Thoracic aorta (tissue), 2 donors: ENCODE data around the gene TMEM106C. TPM values are rescaled to one million over a fixed set of nuclear protein-coding genes. Genes with fewer than 3 reads are reported as not detected.

Source experiments
- ATAC-seq: fragments of 150-250 bp; one replicate; pipeline ENCODE4 v1.8.0; 2017; ENCODE audit warnings: low read depth; ENCODE audit not compliant: insufficient number of reproducible peaks, low FRiP score
- DNase-seq: peaks from one replicate; pipeline ENCODE4 v3.0.0-alpha.2; 2020; ENCODE audit warnings: low spot score
- H3K27ac ChIP-seq, 2 donors: fragments of 200-600 bp; sonication (generic); 1 replicate in 1 of 2; 2 replicates in 1 of 2; pipeline ENCODE4 v1.5.1; 2016; ENCODE audit warnings: mild to moderate bottlenecking in 2 of 2, moderate library complexity in 2 of 2
- H3K27me3 ChIP-seq: fragments of 200-600 bp; sonication (generic); replicated peaks from 2 replicates; pipeline ENCODE4 v1.6.0; 2016; ENCODE audit warnings: mild to moderate bottlenecking; ENCODE audit not compliant: insufficient read depth
- H3K36me3 ChIP-seq: fragments of 200-600 bp; sonication (generic); one replicate; pipeline ENCODE4 v1.5.1; 2016
- H3K4me1 ChIP-seq, 2 donors: fragments of 200-600 bp; sonication (generic); 1 replicate in 1 of 2; 2 replicates in 1 of 2; pipeline versions ENCODE4 v1.5.1 to v1.6.0; 2016; ENCODE audit warnings: low read depth in 2 of 2, mild to moderate bottlenecking in 1 of 2; ENCODE audit not compliant: control insufficient read depth in 1 of 2
- H3K4me3 ChIP-seq: fragments of 200-600 bp; sonication (generic); 2 replicates; pipeline ENCODE4 v1.5.1; 2016; ENCODE audit warnings: mild to moderate bottlenecking
- H3K9me3 ChIP-seq: fragments of 200-600 bp; sonication (generic); 2 replicates; pipeline ENCODE4 v1.5.1; 2016
- CTCF ChIP-seq: fragments of 200-600 bp; sonication (generic); IDR thresholded peaks from one replicate; pipeline ENCODE4 v1.5.1; 2019; ENCODE audit warnings: antibody characterized with exemption
- total RNA-seq, 2 donors: library from RNA; depleted of rRNA; stranded (reverse); fragments of >200 nt; gene quantifications; one replicate each; pipeline versions ENCODE4 v1.1.0 to v1.2.3, GENCODE V29; 2016

The TMEM106C gene
- total RNA-seq, 2 donors from 2014 or later, result 48.1 to 149 TPM

- TF ChIP-seq CTCF, result no peak
- no peak overlapping the region for H3K4me3 ChIP-seq
- no peaks in the 10 kb centered on the region for H3K4me1 ChIP-seq
- DNase-seq (no peak), ATAC-seq (no peak)
- H3K9me3 ChIP-seq, result no peaks in the 10 kb centered on the region
- no peaks in the 10 kb centered on the region for H3K27me3 ChIP-seq
- no peaks in the 10 kb centered on the region for H3K36me3 ChIP-seq
- H3K27ac ChIP-seq, result no peak overlapping the region
These were observed 23.4 kb downstream of the TMEM106C start for GRCh38 chr12:47986832-47987231.

DNA sequence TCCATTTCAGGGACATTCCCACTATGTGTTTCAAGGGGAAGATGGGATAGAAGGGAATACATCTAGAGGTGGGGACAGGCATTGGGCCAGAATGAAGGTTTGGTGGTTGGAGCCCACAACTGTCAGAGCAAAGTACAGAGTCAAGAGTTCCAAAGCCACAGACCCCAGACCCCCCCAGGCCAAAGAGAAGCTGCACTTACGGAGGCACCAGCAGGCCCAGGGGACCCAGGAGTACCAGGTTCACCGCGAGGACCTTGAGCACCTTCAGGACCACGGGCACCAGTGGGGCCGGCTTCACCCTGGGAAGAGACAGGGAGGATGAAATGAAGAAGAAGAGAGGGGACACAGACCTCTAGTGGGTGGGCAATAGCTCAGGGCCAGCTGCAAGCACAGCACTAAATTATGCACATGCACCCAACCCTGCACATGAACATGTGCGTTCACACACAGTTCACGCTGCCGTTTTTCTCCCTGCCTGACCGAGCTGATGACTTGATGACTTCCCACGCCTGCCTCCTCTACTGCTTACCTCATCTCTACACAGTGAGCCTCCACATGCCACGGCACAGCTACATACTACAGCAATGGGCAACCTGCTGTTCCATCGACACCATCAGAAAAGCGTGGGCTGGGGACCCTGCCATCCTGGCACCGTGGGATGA lies 24.1 kb downstream of the TMEM106C start:
- H3K4me3 ChIP-seq, result no peak overlapping the region
- no peak for ATAC-seq
- H3K4me1 ChIP-seq, result no peaks in the 10 kb centered on the region
- no peak overlapping the region for H3K27ac ChIP-seq
- no peak for DNase-seq
- H3K27me3 ChIP-seq, result no peaks in the 10 kb centered on the region
- TF ChIP-seq CTCF, result no peak
- H3K9me3 ChIP-seq, result no peaks in the 10 kb centered on the region
- no peaks in the 10 kb centered on the region for H3K36me3 ChIP-seq

DNA sequence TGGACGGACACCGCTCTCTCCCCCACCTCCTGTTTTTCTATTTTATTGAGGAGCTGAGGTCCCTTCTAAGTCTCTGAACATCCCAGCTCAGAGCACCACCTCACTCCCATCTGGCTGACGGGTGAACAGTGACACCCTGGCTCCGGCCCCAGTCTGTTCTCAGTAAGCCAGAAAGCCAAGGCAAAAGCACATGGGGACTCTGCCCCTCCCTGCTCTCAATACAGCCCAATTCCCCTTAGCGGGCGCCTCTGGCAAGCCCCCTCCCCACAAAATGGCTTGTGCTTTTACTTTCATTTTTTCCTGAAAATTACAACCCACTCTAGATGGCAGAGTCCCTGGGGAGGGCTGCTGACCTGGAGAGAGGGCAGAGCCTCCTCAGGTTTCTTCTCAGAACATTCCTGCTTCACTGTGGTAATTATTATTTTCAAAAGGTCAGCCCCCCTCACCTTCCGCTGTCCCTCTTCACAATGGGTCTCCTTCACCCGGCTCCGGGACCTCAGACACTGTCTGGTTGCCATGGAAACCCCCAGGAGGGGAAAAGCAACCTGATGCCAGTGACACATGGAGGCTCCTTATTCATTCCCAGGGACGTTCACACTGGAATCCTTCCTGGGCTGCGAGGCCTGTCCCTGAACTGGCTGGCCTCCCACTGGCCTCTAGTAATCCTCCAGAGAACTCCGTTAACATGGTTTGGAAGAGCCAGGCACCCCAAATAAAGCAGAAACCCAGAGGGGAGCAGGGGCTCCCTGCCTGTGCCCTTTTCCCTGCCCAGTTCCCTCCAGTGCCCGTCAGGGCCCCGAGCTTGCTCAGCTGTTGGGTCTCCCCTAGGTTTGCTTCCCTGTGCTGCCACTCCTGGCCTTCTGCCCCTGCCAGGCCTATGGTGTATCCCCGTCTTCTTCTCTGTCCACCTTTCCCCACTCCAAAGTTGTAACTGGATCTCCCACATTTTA lies 25.0 kb downstream of the TMEM106C start:
- DNase-seq (no peak), ATAC-seq (no peak)

GRCh38 chr12:47989023-47989417 lies 25.6 kb downstream of the TMEM106C start:
- no peak for DNase-seq
- H3K4me3 ChIP-seq, result no peak overlapping the region
- no peaks in the 10 kb centered on the region for H3K27me3 ChIP-seq
- H3K9me3 ChIP-seq, result no peaks in the 10 kb centered on the region
- no peaks in the 10 kb centered on the region for H3K4me1 ChIP-seq
- H3K36me3 ChIP-seq, result no peaks in the 10 kb centered on the region
- no peak for ATAC-seq
- TF ChIP-seq CTCF, result no peak
- no peak overlapping the region for H3K27ac ChIP-seq

More for the DNA sequence above, 25.0 kb downstream of the TMEM106C start:
- H3K9me3 ChIP-seq, result no peaks in the 10 kb centered on the region
- no peaks in the 10 kb centered on the region for H3K27me3 ChIP-seq
- H3K4me3 ChIP-seq, result no peak overlapping the region
- no peaks in the 10 kb centered on the region for H3K36me3 ChIP-seq
- no peak for TF ChIP-seq CTCF
- H3K4me1 ChIP-seq, result no peaks in the 10 kb centered on the region
- no peak overlapping the region for H3K27ac ChIP-seq

DNA sequence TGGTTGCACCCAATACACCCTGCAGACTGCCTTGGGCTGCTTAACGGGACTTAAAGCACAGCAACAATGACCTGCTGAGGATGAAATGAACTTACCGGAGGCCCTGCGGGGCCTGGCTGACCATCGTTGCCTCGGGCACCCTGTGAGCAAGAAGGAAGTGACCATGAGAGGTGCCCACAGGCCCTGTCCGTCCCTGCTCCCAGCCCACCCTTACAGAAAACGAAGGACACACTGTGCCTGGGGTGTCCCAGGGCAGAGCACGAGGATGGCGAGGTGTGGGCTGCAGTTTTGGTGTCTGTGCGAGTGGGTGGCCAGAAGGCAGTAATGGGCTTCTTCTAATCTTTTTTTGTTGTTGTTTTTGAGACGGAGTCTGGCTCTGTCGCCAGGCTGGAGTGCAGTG lies 26.3 kb downstream of the TMEM106C start:
- no peak for DNase-seq
- Histone ChIP-seq H3K27ac (no peak overlapping the region), H3K4me1 (no peaks in the 10 kb centered on the region), H3K9me3 (no peaks in the 10 kb centered on the region), H3K27me3 (no peaks in the 10 kb centered on the region), H3K36me3 (no peaks in the 10 kb centered on the region), H3K4me3 (no peak overlapping the region)
- no peak for ATAC-seq
- no peak for TF ChIP-seq CTCF
